HG02623 (cell line): ENCODE data around the gene CCRL2.
"Not testable (repeated sequence)": the region's sequence is repeated elsewhere in the genome, so short reads cannot be mapped to it uniquely, and the experiment has no call there.

Source experiments
- ATAC-seq: cut with Tn5 transposase; IDR thresholded peaks from one replicate; pipeline ENCODE4 v1.9.1; 2021; ENCODE audit warnings: moderate library complexity; ENCODE audit not compliant: unreplicated experiment

The CCRL2 gene

GRCh38 chr3:46427916-46428833, 21.1 kb downstream of the CCRL2 start:
- no peak for ATAC-seq

- ATAC-seq = no peak
Observed at GRCh38 chr3:46429250-46429649, 22.2 kb downstream of the CCRL2 start.

- ATAC-seq = no peak
Observed at GRCh38 chr3:46429671-46430070, 22.6 kb downstream of the CCRL2 start.

GRCh38 chr3:46430879-46431278, 23.8 kb downstream of the CCRL2 start:
- not testable (repeated sequence) for ATAC-seq

GRCh38 chr3:46431905-46432304, 24.8 kb downstream of the CCRL2 start:
- not testable (repeated sequence) for ATAC-seq

- not testable (repeated sequence) for ATAC-seq
Observed at GRCh38 chr3:46433118-46433517, 26.1 kb downstream of the CCRL2 start.

GRCh38 chr3:46433841-46434240, 26.8 kb downstream of the CCRL2 start:
- ATAC-seq = no peak

- ATAC-seq = no peak
Observed at GRCh38 chr3:46435081-46435726, 28.1 kb downstream of the CCRL2 start.

- ATAC-seq = no peak
Observed at GRCh38 chr3:46438831-46439230, 31.8 kb downstream of the CCRL2 start.

- no peak for ATAC-seq
Observed at GRCh38 chr3:46440531-46441294, 33.7 kb downstream of the CCRL2 start.

GRCh38 chr3:46442576-46443530, 35.8 kb downstream of the CCRL2 start:
- ATAC-seq = no peak

GRCh38 chr3:46447228-46447985, 40.3 kb downstream of the CCRL2 start:
- ATAC-seq = no peak

GRCh38 chr3:46448721-46449120, 41.7 kb downstream of the CCRL2 start:
- ATAC-seq = no peak

GRCh38 chr3:46449755-46450552, 42.9 kb downstream of the CCRL2 start:
- ATAC-seq = no peak

GRCh38 chr3:46453526-46454208, 46.6 kb downstream of the CCRL2 start:
- no peak for ATAC-seq

- no peak for ATAC-seq
Observed at GRCh38 chr3:46454209-46454595, 47.1 kb downstream of the CCRL2 start.

GRCh38 chr3:46454606-46455005, 47.5 kb downstream of the CCRL2 start:
- no peak for ATAC-seq
